ENCODE data around the gene XRCC6.
A peak's percentile ranks its signal among the peaks of the same experiment; 100 is the strongest.
"Not testable (repeated sequence)": the region's sequence is repeated elsewhere in the genome, so short reads cannot be mapped to it uniquely, and the experiment has no call there.

XRCC6 gene

GRCh38 chr22:41598891-41599635 lies 22.0 kb upstream of the XRCC6 start:
- no peak for DNase-seq

- DNase-seq = no peak
Measured at GRCh38 chr22:41600976-41601375, 20.1 kb upstream of the XRCC6 start.

GRCh38 chr22:41603873-41604332 lies 17.2 kb upstream of the XRCC6 start:
- peak; percentile 88 for DNase-seq

- no peak for DNase-seq
Measured at GRCh38 chr22:41608386-41608785, 12.7 kb upstream of the XRCC6 start.

- no peak for DNase-seq
Measured at GRCh38 chr22:41612603-41613306, 8.3 kb upstream of the XRCC6 start.

GRCh38 chr22:41613456-41613855 lies 7.6 kb upstream of the XRCC6 start:
- DNase-seq = no peak

GRCh38 chr22:41619979-41620588 lies 1.0 kb upstream of the XRCC6 start:
- peak; percentile 56 for DNase-seq

GRCh38 chr22:41620589-41621098 lies 451 bp upstream of the XRCC6 start, which contains the start of gene DESI1:
Gene DESI1 (minus strand): TSS chr22:41621043. CDS start chr22:41620839, 204 bp downstream.
- no peak for DNase-seq

- no peak for DNase-seq
Measured at GRCh38 chr22:41621911-41622179, 750 bp downstream of the XRCC6 start.

GRCh38 chr22:41625577-41625976 lies 4.5 kb downstream of the XRCC6 start:
- no peak for DNase-seq

- not testable (repeated sequence) for DNase-seq
Measured at GRCh38 chr22:41631115-41631514, 10.0 kb downstream of the XRCC6 start.

- DNase-seq = not testable (repeated sequence)
Measured at GRCh38 chr22:41631615-41632014, 10.5 kb downstream of the XRCC6 start.

- not testable (repeated sequence) for DNase-seq
Measured at GRCh38 chr22:41634610-41635009, 13.5 kb downstream of the XRCC6 start.

- no peak for DNase-seq
Measured at GRCh38 chr22:41636467-41636866, 15.4 kb downstream of the XRCC6 start.

- DNase-seq = not testable (repeated sequence)
Measured at GRCh38 chr22:41637623-41638022, 16.5 kb downstream of the XRCC6 start.

GRCh38 chr22:41638124-41638523 lies 17.0 kb downstream of the XRCC6 start:
- DNase-seq = no peak

GRCh38 chr22:41638748-41639147 lies 17.7 kb downstream of the XRCC6 start:
- DNase-seq = no peak

GRCh38 chr22:41641854-41642253 lies 20.8 kb downstream of the XRCC6 start:
- no peak for DNase-seq

- no peak for DNase-seq
Measured at GRCh38 chr22:41642331-41643110, 21.4 kb downstream of the XRCC6 start.

GRCh38 chr22:41647771-41648170 lies 26.7 kb downstream of the XRCC6 start:
- DNase-seq = no peak

GRCh38 chr22:41648432-41648831 lies 27.3 kb downstream of the XRCC6 start:
- no peak for DNase-seq

GRCh38 chr22:41650229-41650628 lies 29.1 kb downstream of the XRCC6 start:
- no peak for DNase-seq

GRCh38 chr22:41650821-41651220 lies 29.7 kb downstream of the XRCC6 start:
- no peak for DNase-seq

All from activated CD4-positive, alpha-beta T cell treated with anti-CD3 and anti-CD28 coated beads, Interleukin-2, Interleukin-6, amounts not matched to agents 100 ng/mL and 50 ng/mL, durations not matched to agents 16 hours and 8 hours (primary cell).